T-helper 2 cell treated with Interferon-gamma antibody and Interleukin-4, amounts not matched to agents 5 μg/mL and 100 μg/mL, for 36 hours (primary cell): ENCODE data around the gene NDST4.

ENCODE experiments used
- DNase-seq: peaks from one replicate; pipeline ENCODE4 v3.0.0; 2021; ENCODE audit warnings: low spot score
- H3K27ac Mint-ChIP-seq: one replicate; pipeline ENCODE4 v1.8.0; 2021; ENCODE audit warnings: mild to moderate bottlenecking, mixed read lengths
- H3K27me3 Mint-ChIP-seq: one replicate; pipeline ENCODE4 v1.8.0; 2021; ENCODE audit warnings: low read depth, mixed read lengths
- H3K36me3 Mint-ChIP-seq: one replicate; pipeline ENCODE4 v1.8.0; 2021; ENCODE audit warnings: low read depth, mixed read lengths
- H3K4me1 Mint-ChIP-seq: one replicate; pipeline ENCODE4 v1.8.0; 2021; ENCODE audit warnings: low read depth, mixed read lengths
- H3K4me3 Mint-ChIP-seq: one replicate; pipeline ENCODE4 v1.8.0; 2022; ENCODE audit warnings: mild to moderate bottlenecking, moderate library complexity, mixed read lengths
- H3K9me3 Mint-ChIP-seq: one replicate; pipeline ENCODE4 v1.8.0; 2021; ENCODE audit warnings: mixed read lengths

NDST4 gene

DNA sequence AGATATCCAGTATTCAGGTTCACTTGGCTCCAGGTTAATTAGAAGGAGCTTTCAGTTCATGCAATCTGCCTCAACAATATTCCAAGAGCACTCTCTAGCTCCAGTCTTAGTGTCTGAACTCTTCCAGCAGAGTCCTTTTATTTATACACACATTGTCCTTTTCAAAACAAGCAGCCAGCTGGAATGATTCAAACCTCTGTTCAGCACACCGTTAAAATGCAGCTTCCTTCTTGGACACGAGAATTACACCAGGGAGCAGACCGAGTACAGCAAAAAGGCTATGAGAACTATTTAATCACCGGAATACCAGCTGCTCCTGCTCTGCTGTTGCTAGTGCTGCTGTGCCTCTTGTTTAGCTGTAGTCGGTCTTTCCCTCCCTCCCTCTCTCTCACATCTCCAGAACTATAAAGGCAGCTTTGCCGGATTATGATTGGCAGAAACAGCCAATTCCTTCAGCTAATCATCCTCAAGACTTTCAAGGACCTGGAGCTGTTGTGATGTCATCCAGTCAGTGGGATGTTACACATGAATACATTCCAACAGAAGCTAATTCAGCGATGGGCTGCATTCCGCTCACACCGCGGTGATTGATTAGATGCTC is at the start of gene NDST4:
Gene NDST4 (minus strand): TSS at position 115 of the 601 bp plus-strand sequence. CDS start 36,584 bp downstream, outside the sequence.
- no peak for DNase-seq
- Mint-ChIP-seq H3K27ac (no peak within 1 kb of the TSS), H3K36me3 (no peaks in the 10 kb centered on the region), H3K27me3 (no peaks in the 10 kb centered on the region), H3K9me3 (no peaks in the 10 kb centered on the region), H3K4me1 (no peaks in the 10 kb centered on the region), H3K4me3 (no peak within 1 kb of the TSS)

DNA sequence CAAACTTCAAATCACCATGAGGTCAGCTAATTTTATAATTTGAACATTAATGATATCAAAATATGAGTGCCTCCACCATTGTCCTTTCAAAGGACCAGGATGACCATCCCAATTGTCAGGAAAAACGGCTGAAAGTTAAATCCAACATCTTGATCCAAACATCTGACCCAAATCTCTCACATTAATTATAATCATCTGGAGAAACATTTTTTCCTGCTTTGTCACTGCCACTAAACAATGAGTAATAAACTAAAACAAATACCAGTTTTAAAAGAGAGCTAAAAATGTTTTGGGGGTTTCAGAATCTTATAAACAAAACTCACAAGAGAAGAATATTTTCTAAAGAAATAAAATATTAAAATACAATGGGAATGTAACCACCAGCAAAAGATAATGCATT is 45.7 kb upstream of the NDST4 start:
- Mint-ChIP-seq H3K27ac (no peak overlapping the region), H3K9me3 (no peaks in the 10 kb centered on the region), H3K4me1 (no peaks in the 10 kb centered on the region), H3K36me3 (no peaks in the 10 kb centered on the region), H3K27me3 (no peaks in the 10 kb centered on the region), H3K4me3 (no peak overlapping the region)
- no peak for DNase-seq

DNA sequence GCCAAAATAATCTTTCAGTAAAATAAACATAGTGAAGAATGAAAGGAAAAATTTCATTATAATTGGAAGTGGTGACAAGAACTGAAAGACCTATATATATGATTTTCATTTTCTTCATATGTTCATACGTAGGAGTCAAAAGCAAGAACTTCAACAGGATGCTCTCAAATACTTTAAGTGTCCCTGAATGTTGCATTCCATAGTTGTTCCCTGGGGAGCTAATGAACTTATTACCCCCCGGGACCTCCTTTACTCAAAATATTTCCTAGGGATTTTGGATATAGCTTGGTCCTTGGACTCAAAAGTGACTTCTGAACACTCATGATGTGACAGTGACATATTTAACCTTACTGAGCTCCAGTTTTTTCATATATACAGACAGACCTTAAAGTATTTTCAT is 44.9 kb upstream of the NDST4 start:
- no peak overlapping the region for H3K4me3 Mint-ChIP-seq
- H3K27me3 Mint-ChIP-seq, result no peaks in the 10 kb centered on the region
- no peak for DNase-seq
- H3K27ac Mint-ChIP-seq, result no peak overlapping the region
- H3K4me1 Mint-ChIP-seq, result no peaks in the 10 kb centered on the region
- H3K9me3 Mint-ChIP-seq, result no peaks in the 10 kb centered on the region
- no peaks in the 10 kb centered on the region for H3K36me3 Mint-ChIP-seq

DNA sequence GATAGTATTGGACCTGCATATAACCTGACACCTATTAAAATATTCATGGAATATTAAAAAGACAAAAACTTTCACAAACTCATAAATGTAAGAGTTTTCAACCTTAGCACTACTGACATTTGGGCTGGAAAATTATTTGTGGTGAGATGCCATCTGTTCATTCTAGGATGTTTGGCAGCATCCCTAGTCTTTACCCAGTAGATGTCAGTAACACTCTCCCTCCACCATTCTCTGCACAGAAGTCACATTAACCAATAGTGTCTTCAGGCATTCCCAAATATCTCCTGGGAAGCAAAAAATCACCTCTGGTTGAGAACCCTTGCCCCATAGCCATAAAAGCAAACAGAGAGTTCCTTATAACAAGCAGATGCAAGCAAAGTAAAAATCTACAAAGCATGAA is 41.4 kb upstream of the NDST4 start:
- Mint-ChIP-seq H3K9me3 (no peaks in the 10 kb centered on the region), H3K4me3 (no peak overlapping the region), H3K36me3 (no peaks in the 10 kb centered on the region), H3K4me1 (no peaks in the 10 kb centered on the region), H3K27ac (no peak overlapping the region), H3K27me3 (no peaks in the 10 kb centered on the region)
- DNase-seq, result no peak

DNA sequence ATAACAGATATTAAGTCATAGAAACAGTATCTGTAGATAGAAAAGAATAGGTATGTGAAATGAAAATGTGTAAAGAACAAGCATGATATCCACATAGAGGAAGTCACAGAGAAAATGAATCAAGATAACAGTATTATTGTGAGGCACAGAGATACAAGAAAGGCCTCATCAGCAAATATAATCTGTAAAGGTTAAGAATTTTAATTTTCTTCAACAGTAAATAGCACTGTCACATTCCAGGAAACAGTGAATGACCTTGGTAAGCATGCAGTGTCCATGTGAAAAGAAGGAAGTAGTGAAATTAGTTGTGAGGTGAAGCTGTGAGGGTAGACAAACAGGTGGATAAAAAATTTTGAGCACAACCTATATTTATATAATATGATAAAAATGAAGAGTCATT is 39.5 kb upstream of the NDST4 start:
- Mint-ChIP-seq H3K4me3 (no peak overlapping the region), H3K4me1 (no peaks in the 10 kb centered on the region), H3K27me3 (no peaks in the 10 kb centered on the region), H3K9me3 (no peaks in the 10 kb centered on the region), H3K36me3 (no peaks in the 10 kb centered on the region), H3K27ac (no peak overlapping the region)
- no peak for DNase-seq

DNA sequence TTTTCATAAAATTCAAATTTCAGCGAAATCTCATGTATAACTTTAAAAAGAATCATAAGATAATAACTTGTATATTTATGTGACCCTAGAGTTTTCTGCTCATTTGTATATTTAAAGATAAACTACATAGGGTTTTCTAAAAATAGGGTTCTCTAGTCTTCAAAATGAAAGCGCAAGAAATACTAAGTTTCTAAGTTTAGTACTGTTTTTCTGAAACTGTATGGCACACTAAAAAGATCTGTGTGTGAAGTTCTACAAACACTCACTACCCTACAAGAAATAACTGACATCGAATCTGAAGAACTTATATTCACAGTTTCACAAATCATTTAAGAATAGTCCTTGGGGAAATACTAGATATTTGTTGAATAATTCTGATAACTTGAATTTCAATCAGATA is 38.7 kb upstream of the NDST4 start:
- Mint-ChIP-seq H3K27me3 (no peaks in the 10 kb centered on the region), H3K27ac (no peak overlapping the region), H3K4me3 (no peak overlapping the region), H3K9me3 (no peaks in the 10 kb centered on the region), H3K36me3 (no peaks in the 10 kb centered on the region), H3K4me1 (no peaks in the 10 kb centered on the region)
- no peak for DNase-seq

DNA sequence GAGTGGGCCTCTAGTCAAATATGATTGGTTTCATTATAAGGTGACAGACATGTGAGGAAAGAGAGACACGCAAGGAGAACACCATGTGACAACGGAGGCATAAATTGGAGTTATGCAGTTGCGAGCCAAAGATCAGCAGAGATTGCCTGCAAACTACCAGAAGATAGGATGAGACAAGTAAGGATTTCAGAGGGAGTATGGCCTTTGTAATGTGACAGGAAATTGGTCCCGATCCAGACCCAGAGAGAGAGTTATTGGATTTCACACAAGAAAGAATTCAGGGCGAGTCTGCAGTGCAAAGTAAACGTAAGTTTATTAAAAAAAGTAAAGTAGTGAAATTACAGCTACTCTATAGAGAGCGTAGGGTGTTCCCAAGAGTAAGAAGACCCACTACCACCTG is 35.7 kb upstream of the NDST4 start:
- H3K27me3 Mint-ChIP-seq, result no peaks in the 10 kb centered on the region
- H3K27ac Mint-ChIP-seq, result no peak overlapping the region
- H3K9me3 Mint-ChIP-seq, result no peaks in the 10 kb centered on the region
- no peaks in the 10 kb centered on the region for H3K36me3 Mint-ChIP-seq
- no peaks in the 10 kb centered on the region for H3K4me1 Mint-ChIP-seq
- DNase-seq, result no peak
- no peak overlapping the region for H3K4me3 Mint-ChIP-seq

DNA sequence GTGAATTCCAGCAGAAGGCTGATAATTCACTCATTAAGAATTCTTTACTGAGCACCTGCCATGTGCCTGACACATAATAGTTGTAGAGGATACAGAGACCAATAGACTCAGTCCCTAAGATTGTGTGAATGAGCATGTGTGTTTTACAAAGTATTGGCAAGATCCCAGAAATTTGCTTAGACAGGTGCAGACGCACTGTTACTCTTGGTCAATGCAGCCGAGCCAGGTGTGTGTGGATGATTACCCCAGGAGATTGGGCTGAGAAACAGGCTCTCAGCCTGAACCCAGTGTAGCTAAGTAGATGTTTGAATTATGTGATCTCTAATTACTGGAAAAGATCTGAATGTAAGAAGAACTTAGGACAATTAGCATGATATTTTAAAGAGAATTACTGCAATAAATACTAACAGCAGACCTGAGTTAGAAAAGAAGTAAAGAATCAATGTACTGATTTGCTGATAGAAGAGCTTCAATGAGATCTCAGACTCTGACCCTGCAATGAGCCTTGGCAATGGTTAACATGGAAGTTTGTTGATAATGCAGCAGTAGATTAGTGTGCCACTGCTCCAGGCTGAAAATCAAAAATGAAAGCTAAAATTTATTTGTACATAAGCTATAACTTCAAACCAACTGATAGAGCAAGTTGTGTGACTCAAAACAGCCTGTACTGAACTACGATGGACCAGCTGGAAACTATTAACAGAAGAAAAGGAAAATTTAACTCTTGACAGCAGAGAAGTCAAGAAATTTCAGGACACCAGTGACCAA is 32.2 kb upstream of the NDST4 start:
- H3K36me3 Mint-ChIP-seq, result no peaks in the 10 kb centered on the region
- no peaks in the 10 kb centered on the region for H3K4me1 Mint-ChIP-seq
- no peak overlapping the region for H3K4me3 Mint-ChIP-seq
- H3K27ac Mint-ChIP-seq, result no peak overlapping the region
- no peaks in the 10 kb centered on the region for H3K9me3 Mint-ChIP-seq
- DNase-seq, result no peak
- H3K27me3 Mint-ChIP-seq, result no peaks in the 10 kb centered on the region

DNA sequence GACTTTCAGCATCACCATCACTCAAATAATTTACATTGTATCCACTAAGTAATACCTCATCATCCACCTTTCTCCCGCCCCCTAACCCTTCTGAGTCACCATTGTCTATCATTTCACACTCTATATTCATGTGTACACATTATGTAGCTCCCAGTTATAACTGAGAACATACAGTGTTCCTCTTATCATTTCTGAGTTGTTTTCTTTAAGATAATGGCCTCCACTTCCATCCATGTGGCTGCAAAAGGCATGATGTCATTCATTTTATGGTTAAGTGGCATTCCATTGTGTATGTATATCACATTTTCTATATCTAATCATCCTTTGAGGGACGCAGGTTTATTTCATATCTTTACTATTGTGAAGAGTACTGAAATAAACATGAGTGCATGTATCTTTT is 14.6 kb upstream of the NDST4 start:
- no peaks in the 10 kb centered on the region for H3K4me1 Mint-ChIP-seq
- no peaks in the 10 kb centered on the region for H3K36me3 Mint-ChIP-seq
- no peaks in the 10 kb centered on the region for H3K9me3 Mint-ChIP-seq
- no peak overlapping the region for H3K4me3 Mint-ChIP-seq
- DNase-seq, result no peak
- no peaks in the 10 kb centered on the region for H3K27me3 Mint-ChIP-seq
- no peak overlapping the region for H3K27ac Mint-ChIP-seq

DNA sequence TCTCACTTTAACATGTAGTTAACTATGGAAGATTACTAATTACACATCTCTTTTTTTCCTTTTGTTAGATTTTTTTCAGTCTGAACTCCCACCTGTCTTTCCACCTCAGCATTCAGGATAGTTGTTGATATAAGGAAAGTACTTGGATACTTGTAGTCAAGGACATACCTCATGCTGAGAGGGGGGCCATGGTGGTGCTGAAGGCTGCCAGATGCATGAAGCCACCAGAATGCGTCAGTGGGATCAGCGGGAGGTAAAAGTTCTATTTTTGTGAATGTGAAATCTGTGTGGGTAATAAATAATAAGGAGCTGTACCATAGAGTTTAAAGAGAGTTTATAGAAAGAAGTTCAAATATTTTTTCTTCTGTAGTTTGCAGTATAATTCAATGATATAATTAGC is 13.1 kb upstream of the NDST4 start:
- Mint-ChIP-seq H3K36me3 (no peaks in the 10 kb centered on the region), H3K27ac (no peak overlapping the region), H3K9me3 (no peaks in the 10 kb centered on the region), H3K27me3 (no peaks in the 10 kb centered on the region), H3K4me1 (no peaks in the 10 kb centered on the region), H3K4me3 (no peak overlapping the region)
- no peak for DNase-seq

DNA sequence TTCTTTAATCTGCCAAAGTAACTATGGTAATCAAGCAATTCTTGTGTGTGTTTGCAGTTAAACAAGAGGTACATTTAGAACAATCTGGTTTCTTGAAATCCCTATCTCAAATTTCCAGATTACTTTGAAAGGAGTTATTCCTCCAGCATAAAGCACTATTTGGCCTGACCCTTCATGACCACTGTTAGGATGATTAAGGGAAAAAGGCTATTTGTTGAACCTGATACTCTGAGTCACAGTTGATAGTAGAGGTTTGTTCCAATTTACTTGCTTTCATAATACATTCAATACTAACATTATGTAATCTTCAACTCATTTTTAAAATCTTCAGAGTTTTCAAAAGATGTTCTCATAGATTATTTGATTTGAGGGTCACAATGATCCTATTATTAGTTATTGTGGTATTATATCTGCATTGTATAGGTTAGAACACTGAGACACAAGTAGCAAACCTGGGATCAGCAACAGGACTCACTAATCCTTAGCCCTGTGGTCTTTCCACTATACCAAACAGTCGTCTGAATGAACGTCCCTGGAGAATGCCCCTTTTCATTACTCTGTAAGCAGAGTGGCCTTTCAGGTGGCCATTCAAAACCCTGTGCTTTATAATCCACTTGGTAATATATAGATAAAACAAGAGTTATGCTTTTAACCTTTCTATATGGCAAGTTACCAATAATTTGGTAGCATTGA is 8.1 kb upstream of the NDST4 start:
- Mint-ChIP-seq H3K27me3 (no peaks in the 10 kb centered on the region), H3K36me3 (no peaks in the 10 kb centered on the region), H3K9me3 (no peaks in the 10 kb centered on the region), H3K27ac (no peak overlapping the region), H3K4me3 (no peak overlapping the region), H3K4me1 (no peaks in the 10 kb centered on the region)
- DNase-seq, result no peak

DNA sequence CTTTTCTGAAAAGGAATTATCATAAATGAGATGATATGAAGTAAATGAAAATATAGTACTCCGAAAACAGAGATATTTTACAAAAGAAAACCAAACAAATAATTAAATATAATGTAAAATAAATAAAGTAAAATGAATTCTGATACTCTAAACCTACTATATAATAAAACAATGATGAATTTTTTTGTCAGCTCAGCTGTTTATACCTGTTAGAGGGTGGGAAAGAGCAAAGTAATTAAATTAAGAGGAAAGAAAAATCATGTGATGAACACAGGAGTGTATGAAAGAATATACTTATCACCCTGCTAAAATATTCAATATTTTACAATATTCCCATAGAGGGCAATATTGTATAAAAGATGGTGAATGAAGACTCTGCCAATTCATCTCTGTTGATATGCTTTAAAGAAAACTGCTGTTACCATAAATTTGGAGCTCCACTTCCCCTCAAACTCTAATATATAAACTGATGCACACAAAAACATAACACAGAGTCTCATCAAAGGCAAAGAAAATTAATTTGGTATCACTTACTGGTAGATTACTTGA is 6.5 kb upstream of the NDST4 start:
- Mint-ChIP-seq H3K4me1 (no peaks in the 10 kb centered on the region), H3K27ac (no peak overlapping the region), H3K36me3 (no peaks in the 10 kb centered on the region), H3K27me3 (no peaks in the 10 kb centered on the region), H3K4me3 (no peak overlapping the region), H3K9me3 (no peaks in the 10 kb centered on the region)
- no peak for DNase-seq

DNA sequence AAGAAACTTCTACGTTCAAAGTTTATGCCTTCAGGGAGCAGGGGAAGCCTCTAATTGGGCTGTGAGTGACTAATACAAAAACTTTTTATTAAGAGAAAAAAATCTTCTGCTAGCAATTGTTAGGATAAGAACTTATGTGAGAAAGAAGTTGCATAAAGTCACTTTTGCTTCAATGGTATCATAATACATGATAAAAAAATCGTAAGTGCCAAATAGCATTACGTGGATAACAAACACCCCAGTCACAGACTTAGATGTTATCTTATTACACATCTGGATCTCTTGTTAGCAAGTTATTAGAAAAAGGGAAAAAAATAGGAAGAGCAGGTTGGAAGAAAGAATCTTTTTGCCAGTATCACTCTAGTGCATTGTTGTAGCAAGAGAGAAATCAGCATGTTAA is 4.2 kb upstream of the NDST4 start:
- H3K27ac Mint-ChIP-seq, result no peak overlapping the region
- H3K4me3 Mint-ChIP-seq, result no peak overlapping the region
- no peaks in the 10 kb centered on the region for H3K36me3 Mint-ChIP-seq
- no peak for DNase-seq
- no peaks in the 10 kb centered on the region for H3K4me1 Mint-ChIP-seq
- H3K27me3 Mint-ChIP-seq, result no peaks in the 10 kb centered on the region
- no peaks in the 10 kb centered on the region for H3K9me3 Mint-ChIP-seq
